Neuronal stem cell (in vitro differentiated cells): ENCODE data around the gene PCNP.
A peak's percentile ranks its signal among the peaks of the same experiment; 100 is the strongest.
"Not testable (repeated sequence)": the region's sequence is repeated elsewhere in the genome, so short reads cannot be mapped to it uniquely, and the experiment has no call there.

ENCODE experiments used
- DNase-seq: peaks from one replicate; pipeline ENCODE4 v3.0.0-alpha.2; 2013; ENCODE audit warnings: low spot score
- H2AFZ ChIP-seq: one replicate; pipeline ENCODE4 v1.6.1; 2013; ENCODE audit warnings: mild to moderate bottlenecking, low read length, inconsistent platforms
- H2AK5ac ChIP-seq: 2 replicates; pipeline ENCODE4 v1.6.1; 2013; ENCODE audit warnings: low read depth, mild to moderate bottlenecking, inconsistent platforms, low read length, moderate library complexity, mixed read lengths
- H2BK120ac ChIP-seq: 2 replicates; pipeline ENCODE4 v1.6.1; 2013; ENCODE audit warnings: low read depth, mild to moderate bottlenecking, inconsistent platforms, low read length, moderate library complexity, mixed read lengths
- H2BK12ac ChIP-seq: one replicate; pipeline ENCODE4 v1.6.1; 2013; ENCODE audit warnings: low read length, inconsistent platforms
- H2BK15ac ChIP-seq: 2 replicates; pipeline ENCODE4 v1.6.1; 2013; ENCODE audit warnings: mild to moderate bottlenecking, low read length, inconsistent platforms, mixed read lengths
- H2BK5ac ChIP-seq: one replicate; pipeline ENCODE4 v1.6.1; 2013; ENCODE audit warnings: inconsistent platforms, mild to moderate bottlenecking, low read length, moderate library complexity
- H3K14ac ChIP-seq: one replicate; pipeline ENCODE4 v1.6.1; 2013; ENCODE audit warnings: low read length, inconsistent platforms
- H3K18ac ChIP-seq: 2 replicates; pipeline ENCODE4 v1.6.1; 2013; ENCODE audit warnings: low read length, inconsistent platforms
- H3K23ac ChIP-seq: 2 replicates; pipeline ENCODE4 v1.6.1; 2013; ENCODE audit warnings: low read depth, mild to moderate bottlenecking, mixed read lengths, low read length, inconsistent platforms; ENCODE audit not compliant: poor library complexity
- H3K27ac ChIP-seq: replicated peaks from 3 replicates; pipeline ENCODE4 v1.5.1; 2013; ENCODE audit warnings: low read length, inconsistent platforms
- H3K27me3 ChIP-seq, 3 experiments: 2 replicates each; pipeline ENCODE4 v1.6.1; 2013; ENCODE audit warnings: low read length in 3 of 3, mild to moderate bottlenecking in 2 of 3, inconsistent platforms in 1 of 3, low read depth in 1 of 3, mixed read lengths in 1 of 3, moderate library complexity in 1 of 3; ENCODE audit not compliant: control insufficient read depth in 3 of 3, insufficient read depth in 3 of 3
- H3K36me3 ChIP-seq, 2 donors: replicated peaks in 1 of 2; 2 replicates each; pipeline ENCODE4 v1.6.1; 2013; ENCODE audit warnings: low read length in 2 of 2; ENCODE audit not compliant: control insufficient read depth in 2 of 2, insufficient read depth in 2 of 2
- H3K4ac ChIP-seq: 2 replicates; pipeline ENCODE4 v1.6.1; 2013; ENCODE audit warnings: inconsistent platforms, mild to moderate bottlenecking, low read length, moderate library complexity
- H3K4me1 ChIP-seq, 2 donors: 1 replicate in 1 of 2; 2 replicates in 1 of 2; pipeline ENCODE4 v1.6.1; 2013; ENCODE audit warnings: low read length in 2 of 2, low read depth in 1 of 2; ENCODE audit not compliant: control insufficient read depth in 2 of 2, insufficient read depth in 1 of 2
- H3K4me2 ChIP-seq: one replicate; pipeline ENCODE4 v1.6.1; 2013; ENCODE audit warnings: mild to moderate bottlenecking, low read length, inconsistent platforms; ENCODE audit not compliant: insufficient read depth, poor library complexity, severe bottlenecking
- H3K4me3 ChIP-seq, 2 donors: 2 replicates each; pipeline ENCODE4 v1.5.1; 2013; ENCODE audit warnings: low read length in 2 of 2, mild to moderate bottlenecking in 2 of 2, inconsistent platforms in 1 of 2, moderate library complexity in 1 of 2
- H3K79me1 ChIP-seq: one replicate; pipeline ENCODE4 v1.6.1; 2013; ENCODE audit warnings: low read depth, mild to moderate bottlenecking, inconsistent platforms, low read length, moderate library complexity
- H3K9ac ChIP-seq: one replicate; pipeline ENCODE4 v1.6.1; 2013; ENCODE audit warnings: mild to moderate bottlenecking, low read depth, low read length, inconsistent platforms; ENCODE audit not compliant: poor library complexity
- H3K9me3 ChIP-seq, 2 donors: replicated peaks in 1 of 2; 2 replicates each; pipeline versions ENCODE3 to v1.6.1; 2013; ENCODE audit warnings: low read length in 2 of 2, mild to moderate bottlenecking in 2 of 2, inconsistent platforms in 1 of 2, low read depth in 1 of 2, mixed read lengths in 1 of 2, moderate library complexity in 1 of 2; ENCODE audit not compliant: control insufficient read depth in 2 of 2, insufficient read depth in 1 of 2
- H4K8ac ChIP-seq: one replicate; pipeline ENCODE4 v1.6.1; 2013; ENCODE audit warnings: low read depth, mild to moderate bottlenecking, inconsistent platforms, low read length, moderate library complexity
- H4K91ac ChIP-seq: one replicate; pipeline ENCODE4 v1.6.1; 2013; ENCODE audit warnings: low read length, low read depth, mild to moderate bottlenecking, inconsistent platforms; ENCODE audit not compliant: poor library complexity
- WGBS, 2 donors: extraction: QIAGEN DNeasy Blood & Tissue Kit; methylation state at CpG; one replicate each; pipeline ENCODE4 v1.1.7; 2013; ENCODE audit warnings: missing lambda C conversion rate in 2 of 2, mixed read lengths in 1 of 2; ENCODE audit not compliant: insufficient read length in 2 of 2, insufficient replicate concordance in 1 of 2; ENCODE audit errors: extremely low coverage in 2 of 2; 5-methylcytosine and 5-hydroxymethylcytosine counted together

Gene PCNP

GRCh38 chr3:101638261-101638745 is 64.3 kb downstream of the PCNP start:
- H3K27ac ChIP-seq: no peak overlapping the region
- no peaks in the 10 kb centered on the region for H3K36me3 ChIP-seq
- no peak overlapping the region for H3K4me2 ChIP-seq
- no peak overlapping the region for H3K18ac ChIP-seq
- H2BK120ac ChIP-seq: no peak overlapping the region
- WGBS, 2 donors: no CpG with 5 or more reads among the region's 10 CpGs
- peak overlapping the region; percentile 21 for H4K8ac ChIP-seq
- no peak overlapping the region for H2BK15ac ChIP-seq
- no peak overlapping the region for H3K14ac ChIP-seq
- no peaks in the 10 kb centered on the region for H3K27me3 ChIP-seq
- no peak overlapping the region for H3K4me3 ChIP-seq
- no peak overlapping the region for H4K91ac ChIP-seq
- H3K23ac ChIP-seq: no peak overlapping the region
- no peak overlapping the region for H3K9ac ChIP-seq
- no peaks in the 10 kb centered on the region for H3K9me3 ChIP-seq
- H2AFZ ChIP-seq: peak overlapping the region; percentile 72
- peaks cover 3 to 7% of the 10 kb centered on the region in 2 donors for H3K4me1 ChIP-seq
- no peak for DNase-seq
- no peak overlapping the region for H2AK5ac ChIP-seq
- H3K4ac ChIP-seq: no peak overlapping the region
- H2BK12ac ChIP-seq: no peak overlapping the region
- no peak overlapping the region for H2BK5ac ChIP-seq
- H3K79me1 ChIP-seq: no peaks in the 10 kb centered on the region

GRCh38 chr3:101639280-101639963 is 65.4 kb downstream of the PCNP start:
- H3K4ac ChIP-seq: no peak overlapping the region
- H4K91ac ChIP-seq: no peak overlapping the region
- H2AFZ ChIP-seq: no peak overlapping the region
- H3K27ac ChIP-seq: no peak overlapping the region
- no peak overlapping the region for H3K4me3 ChIP-seq
- H4K8ac ChIP-seq: no peak overlapping the region
- no peaks in the 10 kb centered on the region for H3K79me1 ChIP-seq
- no peak overlapping the region for H2BK12ac ChIP-seq
- no peak overlapping the region for H2BK5ac ChIP-seq
- DNase-seq: no peak
- H3K9ac ChIP-seq: no peak overlapping the region
- no peaks in the 10 kb centered on the region for H3K27me3 ChIP-seq
- H3K23ac ChIP-seq: no peak overlapping the region
- H2AK5ac ChIP-seq: no peak overlapping the region
- H3K14ac ChIP-seq: no peak overlapping the region
- WGBS, 2 donors: no CpG with 5 or more reads among the region's 18 CpGs
- no peaks in the 10 kb centered on the region for H3K9me3 ChIP-seq
- H3K4me1 ChIP-seq: peaks cover 3 to 7% of the 10 kb centered on the region in 2 donors
- no peak overlapping the region for H2BK15ac ChIP-seq
- H3K36me3 ChIP-seq: no peaks in the 10 kb centered on the region
- H3K18ac ChIP-seq: no peak overlapping the region
- H3K4me2 ChIP-seq: no peak overlapping the region
- H2BK120ac ChIP-seq: no peak overlapping the region

- Histone ChIP-seq H3K4me2 (no peak overlapping the region), H3K18ac (no peak overlapping the region), H3K27ac (no peak overlapping the region), H2BK12ac (no peak overlapping the region), H3K14ac (no peak overlapping the region), H4K91ac (no peak overlapping the region), H3K27me3 (no peaks in the 10 kb centered on the region), H3K36me3 (no peaks in the 10 kb centered on the region), H2BK120ac (no peak overlapping the region), H2BK15ac (no peak overlapping the region), H3K9ac (no peak overlapping the region), H2AK5ac (no peak overlapping the region), H3K23ac (no peak overlapping the region), H3K9me3 (no peaks in the 10 kb centered on the region), H4K8ac (no peak overlapping the region), H2BK5ac (no peak overlapping the region), H2AFZ (no peak overlapping the region), H3K79me1 (no peaks in the 10 kb centered on the region), H3K4me3 (no peak overlapping the region), H3K4ac (no peak overlapping the region), H3K4me1 (peaks cover 3 to 6% of the 10 kb centered on the region in 2 donors)
- DNase-seq: no peak
- no CpG with 5 or more reads among the region's 10 CpGs for WGBS, 2 donors
Observed at GRCh38 chr3:101640256-101640655, 66.3 kb downstream of the PCNP start.

GRCh38 chr3:101641397-101642115 is 67.6 kb downstream of the PCNP start:
- not testable (repeated sequence) for H3K4ac ChIP-seq, H4K91ac ChIP-seq, H3K14ac ChIP-seq, H2BK120ac ChIP-seq, H2BK5ac ChIP-seq, H3K9me3 ChIP-seq, H3K4me1 ChIP-seq, H3K9ac ChIP-seq, H2BK12ac ChIP-seq, H3K79me1 ChIP-seq, H3K4me2 ChIP-seq, DNase-seq, H2AK5ac ChIP-seq, H3K23ac ChIP-seq, H2AFZ ChIP-seq, H3K27me3 ChIP-seq, H3K18ac ChIP-seq, H3K27ac ChIP-seq, H4K8ac ChIP-seq, H2BK15ac ChIP-seq, H3K4me3 ChIP-seq, H3K36me3 ChIP-seq
- WGBS, 2 donors: no CpG with 5 or more reads among the region's 14 CpGs
